ENCODE data around the gene TMOD1.

DNA sequence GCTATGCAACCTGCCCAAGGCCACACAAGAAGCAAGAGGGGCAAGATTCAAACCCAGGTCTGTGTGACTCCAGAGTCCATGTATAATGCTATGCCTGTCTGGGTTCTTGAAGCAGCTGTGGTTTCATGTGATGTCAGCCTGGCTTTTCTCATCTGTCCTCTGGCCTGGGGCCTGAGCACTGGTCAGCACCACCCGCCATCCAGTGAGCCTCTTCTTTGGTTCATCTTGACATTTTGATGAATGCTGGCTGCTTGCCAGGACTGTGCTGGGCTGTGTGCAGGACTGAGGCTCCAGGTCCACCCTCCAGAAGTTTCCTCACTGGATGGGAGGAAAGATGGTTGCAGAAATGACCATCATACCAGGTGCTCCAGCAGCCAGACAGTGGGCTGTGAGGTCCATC lies 70.2 kb downstream of the TMOD1 start:
- TF ChIP-seq, protein P1, sequence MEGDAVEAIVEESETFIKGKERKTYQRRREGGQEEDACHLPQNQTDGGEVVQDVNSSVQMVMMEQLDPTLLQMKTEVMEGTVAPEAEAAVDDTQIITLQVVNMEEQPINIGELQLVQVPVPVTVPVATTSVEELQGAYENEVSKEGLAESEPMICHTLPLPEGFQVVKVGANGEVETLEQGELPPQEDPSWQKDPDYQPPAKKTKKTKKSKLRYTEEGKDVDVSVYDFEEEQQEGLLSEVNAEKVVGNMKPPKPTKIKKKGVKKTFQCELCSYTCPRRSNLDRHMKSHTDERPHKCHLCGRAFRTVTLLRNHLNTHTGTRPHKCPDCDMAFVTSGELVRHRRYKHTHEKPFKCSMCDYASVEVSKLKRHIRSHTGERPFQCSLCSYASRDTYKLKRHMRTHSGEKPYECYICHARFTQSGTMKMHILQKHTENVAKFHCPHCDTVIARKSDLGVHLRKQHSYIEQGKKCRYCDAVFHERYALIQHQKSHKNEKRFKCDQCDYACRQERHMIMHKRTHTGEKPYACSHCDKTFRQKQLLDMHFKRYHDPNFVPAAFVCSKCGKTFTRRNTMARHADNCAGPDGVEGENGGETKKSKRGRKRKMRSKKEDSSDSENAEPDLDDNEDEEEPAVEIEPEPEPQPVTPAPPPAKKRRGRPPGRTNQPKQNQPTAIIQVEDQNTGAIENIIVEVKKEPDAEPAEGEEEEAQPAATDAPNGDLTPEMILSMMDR (IDR thresholded peaks at IDR 0.05) = no peak
- TF ChIP-seq, protein P2, sequence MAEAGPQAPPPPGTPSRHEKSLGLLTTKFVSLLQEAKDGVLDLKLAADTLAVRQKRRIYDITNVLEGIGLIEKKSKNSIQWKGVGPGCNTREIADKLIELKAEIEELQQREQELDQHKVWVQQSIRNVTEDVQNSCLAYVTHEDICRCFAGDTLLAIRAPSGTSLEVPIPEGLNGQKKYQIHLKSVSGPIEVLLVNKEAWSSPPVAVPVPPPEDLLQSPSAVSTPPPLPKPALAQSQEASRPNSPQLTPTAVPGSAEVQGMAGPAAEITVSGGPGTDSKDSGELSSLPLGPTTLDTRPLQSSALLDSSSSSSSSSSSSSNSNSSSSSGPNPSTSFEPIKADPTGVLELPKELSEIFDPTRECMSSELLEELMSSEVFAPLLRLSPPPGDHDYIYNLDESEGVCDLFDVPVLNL (CRISPR knock-in tag; IDR thresholded peaks at IDR 0.05; ENCODE audit: borderline replicate concordance, low read depth) = no peak
- TF ChIP-seq, protein P3, sequence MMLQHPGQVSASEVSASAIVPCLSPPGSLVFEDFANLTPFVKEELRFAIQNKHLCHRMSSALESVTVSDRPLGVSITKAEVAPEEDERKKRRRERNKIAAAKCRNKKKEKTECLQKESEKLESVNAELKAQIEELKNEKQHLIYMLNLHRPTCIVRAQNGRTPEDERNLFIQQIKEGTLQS (CRISPR knock-in tag; conservative IDR thresholded peaks at IDR 0.05) = no peak
- no peak for TF ChIP-seq NR2C2 (CRISPR knock-in tag; IDR thresholded peaks at IDR 0.05)
- TF ChIP-seq, protein P4, sequence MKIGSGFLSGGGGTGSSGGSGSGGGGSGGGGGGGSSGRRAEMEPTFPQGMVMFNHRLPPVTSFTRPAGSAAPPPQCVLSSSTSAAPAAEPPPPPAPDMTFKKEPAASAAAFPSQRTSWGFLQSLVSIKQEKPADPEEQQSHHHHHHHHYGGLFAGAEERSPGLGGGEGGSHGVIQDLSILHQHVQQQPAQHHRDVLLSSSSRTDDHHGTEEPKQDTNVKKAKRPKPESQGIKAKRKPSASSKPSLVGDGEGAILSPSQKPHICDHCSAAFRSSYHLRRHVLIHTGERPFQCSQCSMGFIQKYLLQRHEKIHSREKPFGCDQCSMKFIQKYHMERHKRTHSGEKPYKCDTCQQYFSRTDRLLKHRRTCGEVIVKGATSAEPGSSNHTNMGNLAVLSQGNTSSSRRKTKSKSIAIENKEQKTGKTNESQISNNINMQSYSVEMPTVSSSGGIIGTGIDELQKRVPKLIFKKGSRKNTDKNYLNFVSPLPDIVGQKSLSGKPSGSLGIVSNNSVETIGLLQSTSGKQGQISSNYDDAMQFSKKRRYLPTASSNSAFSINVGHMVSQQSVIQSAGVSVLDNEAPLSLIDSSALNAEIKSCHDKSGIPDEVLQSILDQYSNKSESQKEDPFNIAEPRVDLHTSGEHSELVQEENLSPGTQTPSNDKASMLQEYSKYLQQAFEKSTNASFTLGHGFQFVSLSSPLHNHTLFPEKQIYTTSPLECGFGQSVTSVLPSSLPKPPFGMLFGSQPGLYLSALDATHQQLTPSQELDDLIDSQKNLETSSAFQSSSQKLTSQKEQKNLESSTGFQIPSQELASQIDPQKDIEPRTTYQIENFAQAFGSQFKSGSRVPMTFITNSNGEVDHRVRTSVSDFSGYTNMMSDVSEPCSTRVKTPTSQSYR (CRISPR knock-in tag; IDR thresholded peaks at IDR 0.05) = no peak

Data from WTC11 (cell line).